GM08714 (cell line): ENCODE data around the gene ITGB3BP.
A peak's percentile ranks its signal among the peaks of the same experiment; 100 is the strongest.
"Not testable (repeated sequence)": the region's sequence is repeated elsewhere in the genome, so short reads cannot be mapped to it uniquely, and the experiment has no call there.

ENCODE experiments used
- H3K4me3 ChIP-seq: fragments of 200-500 bp; sonication (Bioruptor generic); 2 replicates; pipeline ENCODE4 v1.5.1; 2014; ENCODE audit warnings: mild to moderate bottlenecking, low read length, inconsistent platforms
- ZNF274 ChIP-seq: IDR thresholded peaks from 2 replicates; pipeline ENCODE4 v1.6.1; 2012; ENCODE audit warnings: mild to moderate bottlenecking, low read depth, low read length

The ITGB3BP gene, protein sequence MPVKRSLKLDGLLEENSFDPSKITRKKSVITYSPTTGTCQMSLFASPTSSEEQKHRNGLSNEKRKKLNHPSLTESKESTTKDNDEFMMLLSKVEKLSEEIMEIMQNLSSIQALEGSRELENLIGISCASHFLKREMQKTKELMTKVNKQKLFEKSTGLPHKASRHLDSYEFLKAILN

DNA sequence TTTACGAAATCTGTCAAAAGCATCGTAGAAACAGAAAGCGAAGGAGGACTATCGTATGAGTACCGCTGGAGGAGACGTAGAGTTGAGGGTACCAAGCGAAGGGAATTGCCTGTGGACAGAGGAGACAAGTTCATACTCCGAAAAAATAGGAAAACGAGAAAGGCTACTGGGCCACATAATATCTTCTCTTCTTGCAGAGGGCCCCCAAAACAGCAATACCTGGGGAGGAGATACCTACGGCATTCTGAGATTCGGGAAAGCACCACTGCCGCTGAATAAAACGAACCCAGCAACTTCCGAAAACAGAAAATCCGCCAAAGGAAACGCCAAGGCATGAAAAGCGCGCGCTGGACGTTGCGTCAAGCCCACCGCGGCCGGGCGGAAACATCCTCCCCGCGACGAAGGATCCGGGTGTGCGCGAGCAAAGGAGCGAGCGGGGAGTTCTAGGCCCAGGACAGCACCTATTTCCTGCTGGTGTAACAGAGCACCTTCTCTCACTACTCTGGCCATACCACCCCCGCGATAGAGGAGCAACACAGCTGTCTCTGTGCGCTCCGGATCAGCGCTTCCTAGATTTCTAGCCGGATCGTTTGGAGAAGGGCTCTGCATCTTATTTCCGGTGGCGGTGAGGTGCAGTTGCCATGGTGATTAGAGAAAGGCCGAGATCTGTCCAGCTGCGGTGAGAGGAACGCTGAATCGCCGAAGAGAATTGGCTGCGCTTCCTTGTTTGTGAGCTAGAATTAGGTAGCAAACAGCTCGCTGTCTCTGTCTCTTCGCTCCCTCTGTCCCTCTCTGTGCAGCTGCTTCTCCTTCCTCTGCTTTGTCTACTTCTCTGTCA, at the start of gene ITGB3BP, which contains the start of gene EFCAB7:
TSS of gene ITGB3BP (minus strand) at position 335 of the 838 bp plus-strand sequence. CDS start at position 243, 92 bp downstream.
TSS of gene EFCAB7 (plus strand) at position 635 of the 838 bp plus-strand sequence. CDS start 2,048 bp downstream, outside the sequence.
- TF ChIP-seq ZNF274, result no peak
- H3K4me3 ChIP-seq, result peak within 1 kb of the TSS; percentile 92

DNA sequence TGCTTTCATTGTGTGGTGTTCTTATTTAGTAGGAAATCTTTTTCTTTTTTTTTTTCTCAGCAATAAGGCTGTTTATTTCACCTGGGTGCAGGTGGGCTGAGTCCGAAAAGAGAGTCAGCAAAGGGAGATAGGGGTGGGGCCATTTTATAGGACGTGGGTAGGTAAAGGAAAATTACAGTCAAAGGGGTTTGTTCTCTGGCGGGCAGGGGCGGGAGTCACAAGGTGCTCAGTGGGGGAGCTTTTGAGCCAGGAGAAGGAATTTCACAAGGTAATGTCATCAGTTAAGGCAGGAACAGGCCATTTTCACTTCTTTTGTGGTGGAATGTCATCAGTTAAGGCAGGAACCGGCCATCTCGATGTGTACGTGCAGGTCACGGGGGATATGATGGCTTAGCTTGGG, 49.7 kb upstream of the ITGB3BP start:
- H3K4me3 ChIP-seq, result not testable (repeated sequence)

DNA sequence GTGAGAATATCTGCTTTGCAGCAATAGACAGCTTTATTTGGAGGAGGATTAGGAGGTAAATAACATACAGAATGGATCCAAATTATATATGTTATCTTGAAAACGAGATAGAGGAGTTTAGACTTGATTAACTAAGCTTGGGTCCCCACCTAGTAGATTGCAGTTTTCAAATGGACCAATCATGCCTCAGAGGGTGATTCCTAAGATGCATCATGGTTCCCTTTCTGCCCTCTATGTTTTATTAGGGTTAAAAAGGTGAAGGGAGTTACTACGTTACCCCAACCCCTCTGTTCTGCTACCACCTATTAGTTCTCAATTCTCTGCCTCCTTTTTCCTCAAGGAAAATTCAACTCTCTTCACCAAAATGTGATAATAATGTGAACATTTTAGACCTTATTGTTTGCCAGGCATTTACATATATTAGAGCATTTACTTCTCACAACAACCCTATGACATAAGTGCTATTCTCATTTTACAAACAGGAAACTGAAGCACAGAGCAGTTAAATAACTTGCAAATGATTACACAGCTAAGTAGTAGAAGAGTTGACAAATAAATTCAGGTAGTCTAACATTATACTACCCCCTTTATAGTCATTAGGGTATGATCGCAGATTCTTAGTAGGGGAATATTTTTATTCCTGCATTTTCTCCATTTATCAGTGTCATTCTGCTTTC, 46.8 kb upstream of the ITGB3BP start:
- TF ChIP-seq ZNF274, result no peak
- H3K4me3 ChIP-seq, result no peak overlapping the region

DNA sequence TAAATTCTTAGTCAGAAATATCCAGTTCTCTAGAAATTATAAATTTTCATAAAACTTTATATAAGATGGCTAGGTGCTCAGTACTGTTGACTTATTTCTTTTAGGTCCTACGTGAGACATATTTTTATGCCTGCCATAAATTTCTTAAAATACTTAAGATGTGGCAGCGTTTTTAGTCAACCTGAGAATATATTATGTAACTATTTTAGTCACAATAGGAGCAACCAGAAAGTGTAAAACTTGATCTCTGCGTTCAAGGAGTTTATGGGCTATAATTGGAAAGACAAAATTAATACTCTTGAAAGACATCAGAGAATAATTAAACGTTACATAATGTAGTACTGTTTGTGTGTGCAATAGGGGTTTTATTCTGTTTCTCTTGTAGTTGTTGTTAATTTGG, 46.0 kb upstream of the ITGB3BP start:
- no peak for TF ChIP-seq ZNF274
- no peak overlapping the region for H3K4me3 ChIP-seq

DNA sequence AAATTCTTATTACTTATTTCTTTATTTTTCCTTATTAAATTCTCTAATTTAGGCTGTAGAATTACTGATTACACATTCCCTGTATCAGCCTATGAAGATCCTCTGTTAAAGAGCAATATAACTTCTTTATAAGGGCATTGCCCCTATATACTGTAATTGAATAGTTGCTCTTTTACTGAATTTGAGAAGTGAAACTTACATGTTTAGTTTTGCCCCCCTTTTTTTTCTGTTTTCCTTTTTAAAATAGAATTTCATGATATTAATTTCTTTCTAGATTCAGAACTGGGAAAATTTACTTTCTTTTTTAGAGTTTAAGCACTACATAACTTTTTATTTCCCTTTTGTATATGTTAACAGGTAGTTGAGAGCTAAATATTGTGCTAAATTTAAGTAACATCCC, 40.7 kb upstream of the ITGB3BP start:
- no peak overlapping the region for H3K4me3 ChIP-seq
- TF ChIP-seq ZNF274, result no peak

DNA sequence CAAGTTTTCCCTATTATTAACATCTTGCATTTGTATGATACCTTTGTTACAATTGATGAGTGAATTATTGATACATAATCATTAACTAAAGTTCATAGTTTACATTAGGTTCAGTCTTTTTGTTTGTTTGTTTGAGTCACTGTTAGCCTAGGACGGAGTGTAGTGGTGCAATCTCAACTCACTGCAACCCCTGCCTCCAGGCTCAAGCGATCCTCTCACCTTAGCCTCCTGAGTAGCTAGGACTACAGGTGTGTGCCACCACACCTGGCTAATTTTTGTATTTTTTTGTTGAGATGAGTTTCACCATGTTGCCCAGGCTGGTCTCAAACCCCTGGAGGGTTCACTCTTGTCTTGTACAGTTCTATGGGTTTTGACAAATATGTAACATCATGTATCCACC, 36.3 kb upstream of the ITGB3BP start:
- no peak for TF ChIP-seq ZNF274
- no peak overlapping the region for H3K4me3 ChIP-seq

DNA sequence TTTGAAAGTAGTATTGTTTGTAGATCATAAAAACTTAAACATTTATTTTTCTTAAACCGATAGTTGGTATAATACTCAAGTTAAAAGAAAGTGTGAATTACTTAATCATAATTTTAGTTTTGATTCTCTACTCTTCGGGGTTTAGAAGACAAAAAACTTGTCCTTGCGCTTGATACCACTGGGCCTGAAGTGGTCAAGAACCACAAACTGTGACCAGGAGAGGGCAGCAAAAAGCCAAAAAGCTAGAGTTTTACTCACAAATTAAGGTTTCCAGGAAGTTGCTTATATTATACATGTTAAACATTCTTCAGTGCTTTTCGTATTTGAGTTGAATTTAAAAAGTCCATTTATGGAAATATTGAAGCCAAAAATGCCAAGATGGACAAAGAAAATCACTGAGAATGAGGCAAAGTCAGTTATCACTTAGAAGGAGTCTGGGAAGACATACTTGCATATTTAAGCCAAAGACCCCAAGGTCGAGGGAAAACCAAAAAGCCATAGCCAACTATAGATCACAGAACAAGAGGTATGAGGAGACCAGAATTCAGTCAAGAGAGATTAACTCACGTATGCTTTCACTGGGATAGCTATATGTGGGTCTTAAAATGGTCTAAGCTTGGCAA, 34.5 kb upstream of the ITGB3BP start:
- H3K4me3 ChIP-seq, result no peak overlapping the region
- TF ChIP-seq ZNF274, result no peak

DNA sequence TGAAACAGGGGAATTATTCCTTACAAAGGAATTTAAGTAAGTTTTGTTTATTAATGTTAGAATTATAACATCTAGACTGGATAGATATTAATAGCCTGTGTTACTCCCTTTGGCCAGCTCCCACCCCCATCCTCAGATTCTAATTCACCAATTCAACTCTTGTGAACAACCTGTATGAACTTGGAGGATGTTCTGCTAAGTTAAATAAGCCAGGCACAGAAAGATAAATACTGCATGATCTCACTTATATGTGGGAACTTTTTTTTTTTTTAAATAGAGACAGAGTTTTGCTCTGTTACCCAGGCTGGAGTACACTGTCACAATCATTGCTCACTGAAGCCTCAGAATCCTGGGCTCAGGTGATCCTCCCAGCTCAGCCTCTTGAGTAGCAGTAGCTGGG, 32.5 kb upstream of the ITGB3BP start:
- no peak for TF ChIP-seq ZNF274
- no peak overlapping the region for H3K4me3 ChIP-seq

DNA sequence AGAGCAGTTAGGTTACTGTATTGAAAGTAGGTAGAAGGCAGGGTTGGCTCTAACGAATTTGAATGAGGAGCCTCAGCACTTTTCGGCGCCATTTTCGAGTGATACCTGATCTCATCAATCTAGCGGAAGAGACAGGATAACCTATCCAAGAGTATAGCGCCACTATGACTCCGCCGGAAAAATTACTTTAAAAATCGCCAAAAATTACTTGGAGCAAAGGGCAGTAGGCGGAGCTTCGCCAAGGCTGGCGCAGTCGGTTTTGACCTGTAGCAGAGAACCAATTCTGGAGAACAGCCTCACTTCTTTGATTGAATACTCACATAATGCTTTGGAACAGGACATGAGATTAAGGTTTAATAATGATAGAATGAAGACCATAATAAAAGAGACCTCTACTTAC, 25.9 kb upstream of the ITGB3BP start:
- no peak overlapping the region for H3K4me3 ChIP-seq
- TF ChIP-seq ZNF274, result no peak

DNA sequence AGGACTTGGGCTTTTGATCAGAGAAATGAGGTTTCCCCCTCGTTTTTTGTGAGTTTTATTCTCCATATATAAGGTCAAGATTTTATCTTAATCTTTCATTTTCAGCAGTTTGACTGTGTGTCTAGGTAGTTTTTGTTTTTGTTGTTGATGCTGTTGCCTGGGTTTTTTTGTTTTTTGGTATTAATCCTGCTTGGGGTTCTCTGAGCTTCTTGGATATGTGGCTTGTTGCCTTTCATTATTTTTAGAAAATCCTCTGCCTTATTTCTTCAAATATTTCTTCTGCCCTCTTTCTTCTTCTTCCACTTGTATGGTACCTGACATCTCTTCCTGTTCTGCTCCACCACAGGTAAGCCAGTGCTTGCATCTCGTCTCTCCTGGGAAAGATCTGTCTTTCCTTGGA, 25.3 kb upstream of the ITGB3BP start:
- H3K4me3 ChIP-seq, result no peak overlapping the region
- TF ChIP-seq ZNF274, result no peak

DNA sequence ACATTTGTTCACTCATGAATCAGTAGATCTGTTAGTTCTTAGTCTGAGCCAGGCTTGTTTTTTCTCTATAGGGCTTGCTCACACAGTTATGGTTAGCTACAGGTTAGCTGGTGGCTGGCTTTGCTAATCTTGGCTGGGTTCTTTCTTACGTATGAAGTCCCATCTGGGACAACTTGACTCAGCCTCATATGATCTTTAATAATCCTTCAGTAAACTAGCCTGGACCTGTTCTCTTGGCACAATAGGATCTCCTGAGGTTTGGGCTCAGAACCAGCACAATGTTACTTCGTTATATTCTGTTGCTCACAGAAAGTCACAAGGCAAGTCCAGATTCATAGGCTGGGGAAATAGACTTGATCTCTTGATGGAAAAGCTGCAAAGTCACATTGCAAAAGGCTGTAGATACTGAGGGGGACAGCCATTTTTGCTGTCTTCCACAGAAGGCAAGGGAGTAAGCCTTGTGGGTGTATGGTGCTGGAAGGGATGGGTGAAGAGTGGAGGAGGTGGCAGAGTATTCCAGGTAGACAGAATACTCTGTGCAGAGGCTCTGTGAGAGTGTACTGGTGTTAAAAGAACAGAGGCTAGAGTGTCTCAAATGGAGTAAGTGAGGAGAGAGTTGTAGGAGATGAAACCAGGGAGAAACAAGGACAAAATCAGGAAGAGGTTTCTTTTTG, 24.7 kb upstream of the ITGB3BP start:
- no peak for TF ChIP-seq ZNF274
- no peak overlapping the region for H3K4me3 ChIP-seq

DNA sequence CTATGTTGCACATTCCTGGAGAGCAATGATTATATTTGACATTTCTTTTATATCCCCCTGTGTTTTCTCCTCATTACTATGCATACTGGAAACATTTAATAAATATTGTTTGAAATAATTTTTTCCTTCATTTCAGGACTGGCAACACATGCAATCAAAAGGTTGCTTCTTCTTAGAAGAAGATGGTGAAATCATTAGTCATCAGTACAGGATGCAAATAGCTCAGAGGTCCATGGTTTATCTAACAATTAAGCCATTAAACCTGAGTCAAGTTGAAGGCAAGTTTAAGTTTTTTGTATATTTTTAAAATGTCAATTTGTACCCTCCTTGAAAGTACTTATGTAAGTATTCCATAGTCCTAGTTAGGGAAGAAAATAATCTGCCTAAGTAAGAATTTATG, 22.8 kb upstream of the ITGB3BP start:
- no peak for TF ChIP-seq ZNF274
- no peak overlapping the region for H3K4me3 ChIP-seq

DNA sequence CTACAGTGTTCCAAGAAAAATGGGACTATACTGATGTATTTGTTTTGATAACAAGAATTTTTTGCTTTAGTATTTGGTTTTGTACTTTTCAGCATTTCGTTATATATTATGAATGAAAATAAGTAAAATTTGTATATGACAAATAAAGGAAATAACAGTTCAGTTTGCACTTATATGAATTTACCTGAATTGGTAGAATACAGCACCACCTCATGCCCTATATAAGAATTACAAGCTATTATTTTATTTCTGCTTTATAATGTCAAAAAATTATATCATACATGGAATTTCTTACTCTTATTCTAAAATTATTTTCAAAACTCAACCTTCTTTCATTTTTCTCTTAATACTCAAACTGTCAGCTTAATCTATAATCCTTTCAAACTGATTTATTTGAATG, 14.9 kb upstream of the ITGB3BP start:
- H3K4me3 ChIP-seq, result no peak overlapping the region
- no peak for TF ChIP-seq ZNF274

DNA sequence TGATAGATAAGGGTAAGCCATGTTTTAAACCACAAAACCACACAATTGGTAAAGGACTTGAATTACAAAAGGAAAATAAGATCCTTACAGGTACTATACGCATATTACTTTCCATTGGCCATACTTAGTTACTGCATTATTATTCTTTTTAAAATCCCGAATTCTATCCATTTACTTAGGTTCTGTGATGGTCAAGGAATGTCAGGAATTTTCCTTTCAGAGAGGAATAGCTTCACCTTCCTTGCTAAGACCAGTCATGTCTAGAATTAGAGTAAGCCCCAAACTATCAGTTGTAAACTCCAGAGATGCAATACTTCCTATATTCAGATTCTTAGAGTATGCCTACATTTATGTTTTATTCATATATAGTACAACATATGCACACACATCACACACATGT, 14.0 kb upstream of the ITGB3BP start:
- no peak for TF ChIP-seq ZNF274
- no peak overlapping the region for H3K4me3 ChIP-seq
